BLaER1 (cell line): Measurements from ENCODE around the gene MPC1.

Experiments used
- H3K27ac ChIP-seq: shearing (Covaris generic); formaldehyde crosslinking; 2 replicates; pipeline ENCODE4 v1.8.1; 2022
- H3K27me3 ChIP-seq: shearing (Covaris generic); formaldehyde crosslinking; 2 replicates; pipeline ENCODE4 v1.8.1; 2022
- H3K36me3 ChIP-seq: shearing (Covaris generic); formaldehyde crosslinking; 2 replicates; pipeline ENCODE4 v1.8.1; 2022
- H3K4me1 ChIP-seq: shearing (Covaris generic); formaldehyde crosslinking; 2 replicates; pipeline ENCODE4 v1.8.1; 2022
- H3K4me2 ChIP-seq: shearing (Covaris generic); formaldehyde crosslinking; 2 replicates; pipeline ENCODE4 v1.8.1; 2022
- H3K4me3 ChIP-seq: shearing (Covaris generic); formaldehyde crosslinking; 2 replicates; pipeline ENCODE4 v1.8.1; 2022
- H3K9ac ChIP-seq: shearing (Covaris generic); formaldehyde crosslinking; 2 replicates; pipeline ENCODE4 v1.8.1; 2022
- H3K9me3 ChIP-seq: shearing (Covaris generic); formaldehyde crosslinking; 2 replicates; pipeline ENCODE4 v1.8.1; 2022
- H4K20me1 ChIP-seq: shearing (Covaris generic); formaldehyde crosslinking; 2 replicates; pipeline ENCODE4 v1.8.1; 2022
- Cebpa-rat ChIP-seq: shearing (Covaris generic); IDR thresholded peaks from 2 replicates; pipeline ENCODE4 v1.8.1; 2022

The MPC1 gene

GRCh38 chr6:166341977-166342348 is 40.8 kb downstream of the MPC1 start:
- peak overlapping the region; percentile 98 for H3K27ac ChIP-seq
- peak overlapping the region; percentile 97 for H3K9ac ChIP-seq
- no peaks in the 10 kb centered on the region for H3K27me3 ChIP-seq
- no peaks in the 10 kb centered on the region for H3K9me3 ChIP-seq
- no peak for TF ChIP-seq Cebpa-rat
- H4K20me1 ChIP-seq, result peaks cover 45% of the 10 kb centered on the region
- H3K4me2 ChIP-seq, result peak overlapping the region; percentile 87
- H3K4me3 ChIP-seq, result peak overlapping the region; percentile 88
- H3K36me3 ChIP-seq, result peaks cover 30% of the 10 kb centered on the region
- H3K4me1 ChIP-seq, result peaks cover 59% of the 10 kb centered on the region

DNA sequence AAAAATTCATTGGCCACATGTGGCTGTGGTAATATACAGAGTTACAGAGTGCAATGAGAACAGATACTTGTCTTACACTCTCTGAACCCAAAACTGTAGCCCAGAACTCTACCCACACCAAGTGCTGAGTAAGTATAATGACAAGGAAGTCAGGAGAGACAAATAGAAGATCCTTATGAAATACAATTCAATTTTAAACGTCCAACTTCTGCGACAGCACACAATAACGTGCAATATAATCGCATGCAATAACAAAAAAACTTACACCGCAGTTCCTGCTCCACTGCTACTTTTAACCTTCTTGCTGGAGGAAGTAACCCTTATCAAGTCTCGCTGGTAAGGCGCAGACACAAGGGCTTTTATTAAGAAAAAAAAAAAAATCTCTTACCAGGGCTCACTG is 41.3 kb downstream of the MPC1 start:
- TF ChIP-seq Cebpa-rat, result no peak
- peaks cover 50% of the 10 kb centered on the region for H4K20me1 ChIP-seq
- peak overlapping the region; percentile 98 for H3K27ac ChIP-seq
- peaks cover 64% of the 10 kb centered on the region for H3K4me1 ChIP-seq
- peak overlapping the region; percentile 88 for H3K4me3 ChIP-seq
- no peaks in the 10 kb centered on the region for H3K9me3 ChIP-seq
- peak overlapping the region; percentile 87 for H3K4me2 ChIP-seq
- peak overlapping the region; percentile 97 for H3K9ac ChIP-seq
- peaks cover 35% of the 10 kb centered on the region for H3K36me3 ChIP-seq
- H3K27me3 ChIP-seq, result no peaks in the 10 kb centered on the region

DNA sequence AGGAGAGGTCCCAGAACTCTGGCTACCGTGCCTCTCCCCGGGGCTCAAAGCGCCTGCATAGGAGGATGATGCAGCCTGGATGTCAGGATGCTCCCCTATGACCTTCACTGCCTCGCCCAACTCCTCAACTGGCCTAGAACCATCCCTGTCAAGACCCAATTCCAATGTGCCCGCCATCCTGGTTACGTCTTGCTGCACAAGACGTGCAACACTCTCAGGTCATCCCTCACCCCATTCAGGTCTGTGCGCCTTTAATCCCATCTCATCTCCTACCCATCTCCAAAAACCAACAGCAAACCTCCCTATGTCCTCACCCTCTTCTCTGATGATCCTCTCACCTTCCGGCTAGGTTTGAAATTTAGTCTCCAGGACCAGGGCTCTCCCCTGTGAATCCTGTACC is 43.9 kb downstream of the MPC1 start:
- TF ChIP-seq Cebpa-rat, result no peak
- H3K4me2 ChIP-seq, result peak overlapping the region; percentile 87
- H3K9ac ChIP-seq, result no peak overlapping the region
- H3K4me1 ChIP-seq, result peaks cover 86% of the 10 kb centered on the region
- no peak overlapping the region for H3K4me3 ChIP-seq
- peaks cover 74% of the 10 kb centered on the region for H4K20me1 ChIP-seq
- peaks cover 58% of the 10 kb centered on the region for H3K36me3 ChIP-seq
- no peaks in the 10 kb centered on the region for H3K9me3 ChIP-seq
- no peaks in the 10 kb centered on the region for H3K27me3 ChIP-seq
- H3K27ac ChIP-seq, result no peak overlapping the region

- Histone ChIP-seq H4K20me1 (peaks cover 91% of the 10 kb centered on the region), H3K9ac (no peak overlapping the region), H3K27me3 (no peaks in the 10 kb centered on the region), H3K4me3 (no peak overlapping the region), H3K4me1 (peaks cover 96% of the 10 kb centered on the region), H3K4me2 (peak overlapping the region; percentile 68), H3K36me3 (peaks cover 58% of the 10 kb centered on the region), H3K27ac (peak overlapping the region; percentile 49), H3K9me3 (no peaks in the 10 kb centered on the region)
- TF ChIP-seq Cebpa-rat, result no peak
Measured at GRCh38 chr6:166336847-166337246, 45.9 kb downstream of the MPC1 start.

DNA sequence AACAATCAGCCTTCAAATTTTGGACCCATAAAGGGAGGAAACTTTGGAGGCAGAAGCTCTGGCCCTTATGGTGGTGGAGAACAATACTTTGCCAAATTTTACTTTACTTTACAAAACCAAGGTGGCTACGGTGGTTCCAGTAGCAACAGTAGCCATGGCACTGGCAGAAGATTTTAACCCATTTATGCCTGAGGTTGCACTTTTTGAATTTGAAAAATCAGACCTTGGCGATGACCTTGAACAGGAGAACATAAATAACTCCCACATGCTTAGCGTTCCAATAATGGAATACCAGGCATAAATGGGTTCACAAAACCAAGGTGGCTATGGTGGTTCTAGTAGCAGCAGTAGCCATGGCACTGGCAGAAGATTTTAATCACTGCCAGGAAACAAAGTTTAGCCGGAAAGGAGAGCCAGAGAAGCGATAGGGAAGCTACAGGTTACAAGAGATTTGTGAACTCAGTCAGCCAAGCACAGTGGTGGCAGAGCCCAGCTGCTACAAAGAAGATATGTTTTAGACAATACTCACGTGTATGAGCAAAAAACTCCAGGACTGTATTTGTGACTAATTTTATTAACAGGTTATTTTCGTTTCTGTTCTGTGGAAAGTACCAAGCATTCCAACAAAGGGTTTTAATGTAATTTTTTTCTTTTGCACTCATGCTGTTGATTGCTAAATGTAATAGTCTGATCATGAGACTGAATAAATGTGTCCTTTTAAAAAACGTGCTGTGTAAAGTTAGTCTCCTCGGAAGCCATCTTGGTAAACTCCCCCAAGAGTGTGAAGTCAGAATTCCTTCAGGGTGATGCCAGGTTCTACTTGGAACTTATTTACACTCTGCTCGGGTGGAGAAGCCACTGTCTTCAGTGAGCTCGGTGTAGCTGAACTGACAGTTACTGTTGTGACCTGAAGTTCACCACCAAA is 47.1 kb downstream of the MPC1 start:
- H3K36me3 ChIP-seq, result peaks cover 60% of the 10 kb centered on the region
- H3K27ac ChIP-seq, result peak overlapping the region; percentile 12; the same call in 1 of the 2 replicates
- peak overlapping the region; percentile 99 for H3K4me2 ChIP-seq

GRCh38 chr6:166334878-166335277 is 47.9 kb downstream of the MPC1 start:
- H3K4me2 ChIP-seq, result peak overlapping the region; percentile 99
- no peak overlapping the region for H3K4me3 ChIP-seq
- peak overlapping the region; percentile 90 for H3K27ac ChIP-seq
- peaks cover 90% of the 10 kb centered on the region for H3K4me1 ChIP-seq
- peak overlapping the region; percentile 71; the same call in 1 of the 2 replicates for H3K9ac ChIP-seq
- no peaks in the 10 kb centered on the region for H3K9me3 ChIP-seq
- H4K20me1 ChIP-seq, result peaks cover 91% of the 10 kb centered on the region
- H3K36me3 ChIP-seq, result peaks cover 64% of the 10 kb centered on the region
- TF ChIP-seq Cebpa-rat, result no peak
- no peaks in the 10 kb centered on the region for H3K27me3 ChIP-seq

More for the DNA sequence above, 47.1 kb downstream of the MPC1 start:
- Histone ChIP-seq H3K4me3 (no peak overlapping the region), H3K9me3 (no peaks in the 10 kb centered on the region), H3K27me3 (no peaks in the 10 kb centered on the region), H3K9ac (no peak overlapping the region), H3K4me1 (peaks cover 96% of the 10 kb centered on the region), H4K20me1 (peaks cover 92% of the 10 kb centered on the region)
- no peak for TF ChIP-seq Cebpa-rat

DNA sequence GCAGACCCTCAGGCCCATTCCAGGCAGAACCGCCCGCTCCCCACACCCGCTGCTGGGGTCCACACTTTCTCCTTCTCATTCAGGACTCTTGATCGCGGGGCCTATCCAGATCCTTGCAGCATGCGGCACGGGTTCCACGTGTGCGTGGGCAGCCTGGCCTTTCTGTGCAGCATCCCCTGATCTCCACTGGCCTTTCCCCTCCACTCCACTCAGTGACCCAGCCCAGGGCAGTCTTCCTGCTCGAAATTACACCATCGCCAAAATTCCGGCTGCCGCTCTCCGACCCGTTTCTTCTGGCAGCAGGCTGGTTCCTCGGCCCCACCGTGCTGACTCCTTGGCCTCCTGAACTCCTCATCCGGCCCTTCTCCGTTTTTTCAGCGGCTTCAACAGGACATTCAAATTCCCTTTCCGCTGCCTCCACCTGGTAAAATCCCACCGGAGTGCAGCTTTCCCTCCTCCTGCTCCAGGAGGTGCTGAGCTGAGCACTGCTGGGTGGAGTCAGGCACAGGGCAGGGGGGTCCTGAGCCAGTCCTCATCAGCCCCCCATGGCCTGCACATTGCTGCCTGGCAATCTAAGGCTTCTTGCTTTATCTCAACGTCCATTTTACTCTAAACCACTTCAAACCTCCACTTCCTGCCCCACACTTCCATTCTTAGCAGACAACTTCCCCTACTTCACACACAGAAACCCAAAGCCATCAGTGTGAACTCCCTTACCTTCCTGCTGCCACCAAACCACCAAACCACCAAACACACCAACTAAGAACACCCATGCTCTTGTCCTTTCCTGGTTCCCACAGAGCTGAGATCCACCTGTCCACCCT is 49.4 kb downstream of the MPC1 start:
- Histone ChIP-seq H3K4me1 (peaks cover 75% of the 10 kb centered on the region), H3K36me3 (peaks cover 61% of the 10 kb centered on the region), H4K20me1 (peaks cover 88% of the 10 kb centered on the region), H3K9me3 (no peaks in the 10 kb centered on the region), H3K27ac (peak overlapping the region; percentile 90), H3K9ac (peak overlapping the region; percentile 71), H3K4me2 (peak overlapping the region; percentile 99), H3K27me3 (no peaks in the 10 kb centered on the region), H3K4me3 (peak overlapping the region; percentile 58)
- no peak for TF ChIP-seq Cebpa-rat

DNA sequence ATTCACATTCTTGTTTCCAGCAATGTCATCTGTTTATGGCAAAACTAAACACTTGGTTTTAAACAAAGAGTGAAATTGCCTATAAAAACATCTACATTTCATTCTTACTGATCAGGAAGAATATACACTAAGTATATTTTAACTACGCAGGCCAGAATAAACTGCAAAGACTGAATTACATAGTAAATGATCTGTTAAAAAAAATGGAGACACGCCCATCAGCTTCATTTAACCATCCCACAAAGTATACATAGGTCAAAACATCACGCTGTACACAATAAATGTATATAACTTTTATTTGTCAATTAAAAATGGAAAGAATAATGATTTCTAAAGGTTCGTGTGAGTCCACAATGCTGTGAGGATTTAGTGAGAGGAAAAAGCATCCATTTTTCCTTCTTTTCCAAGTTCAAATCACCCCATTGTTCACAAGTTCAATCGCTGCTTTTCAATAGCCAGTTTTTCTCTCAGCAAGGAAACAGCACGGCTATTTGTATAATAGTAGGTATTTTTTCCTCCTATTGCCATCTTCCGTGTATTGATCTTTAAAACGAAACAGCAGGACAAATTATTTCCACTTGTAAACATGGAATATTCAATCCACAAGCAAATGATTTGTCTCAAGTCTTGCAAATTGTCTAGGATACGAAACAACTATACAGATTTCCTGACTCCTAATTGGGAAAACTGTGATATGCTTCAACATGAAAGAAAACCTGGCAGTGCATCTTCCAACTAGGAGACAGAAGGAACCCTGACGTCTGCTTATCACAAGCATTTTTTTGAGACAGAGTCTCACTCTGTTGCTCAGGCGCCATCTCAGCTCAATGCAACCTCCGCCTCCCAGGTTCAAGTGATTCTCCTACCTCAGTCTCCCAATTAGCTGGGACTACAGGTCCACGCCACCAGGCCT is 51.0 kb downstream of the MPC1 start:
- H3K9ac ChIP-seq, result no peak overlapping the region; the same call in 1 of the 2 replicates
- H3K27ac ChIP-seq, result peak overlapping the region; percentile 90; the same call in 1 of the 2 replicates
- H4K20me1 ChIP-seq, result peaks cover 82% of the 10 kb centered on the region
- TF ChIP-seq Cebpa-rat, result no peak
- H3K27me3 ChIP-seq, result no peaks in the 10 kb centered on the region
- H3K4me3 ChIP-seq, result no peak overlapping the region
- H3K36me3 ChIP-seq, result peaks cover 57% of the 10 kb centered on the region
- H3K9me3 ChIP-seq, result no peaks in the 10 kb centered on the region
- H3K4me1 ChIP-seq, result peaks cover 59% of the 10 kb centered on the region
- H3K4me2 ChIP-seq, result peak overlapping the region; percentile 99

GRCh38 chr6:166330612-166331011 is 52.1 kb downstream of the MPC1 start:
- Histone ChIP-seq H3K9me3 (no peaks in the 10 kb centered on the region), H4K20me1 (peaks cover 82% of the 10 kb centered on the region), H3K27ac (no peak overlapping the region), H3K27me3 (no peaks in the 10 kb centered on the region), H3K36me3 (peaks cover 57% of the 10 kb centered on the region), H3K4me2 (no peak overlapping the region), H3K4me3 (no peak overlapping the region), H3K4me1 (peaks cover 48% of the 10 kb centered on the region), H3K9ac (no peak overlapping the region)
- TF ChIP-seq Cebpa-rat, result no peak
